GM12878 (cell line): ENCODE measurements around the gene RWDD1. TPM values are rescaled to one million over a fixed set of nuclear protein-coding genes. Genes with fewer than 3 reads are reported as not detected.

Source experiments
- ATAC-seq: fragments of 200-7000 bp; cut with Tn5 transposase; 3 replicates; pipeline ENCODE4 v1.9.1; 2020; ENCODE audit warnings: mild to moderate bottlenecking, moderate library complexity
- BruUV-seq: library from RNA; stranded (reverse); fragments of 400-500 nt; replicated peaks from 2 replicates; lab custom pipeline; 2021; lab: Mats Ljungman, UMichigan
- CTCF ChIA-PET: fragments of 300-600 bp; sonication (Branson Sonifier 250); formaldehyde crosslinking; extraction: SDS; loops from one replicate; lab custom pipeline; 2021; ENCODE audit warnings: inconsistent platforms; lab: Yijun Ruan, JAX
- POLR2A ChIA-PET: fragments of 350-600 bp; formaldehyde crosslinking; extraction: SDS; loops from one replicate; lab custom pipeline; 2021; ENCODE audit warnings: inconsistent platforms; lab: Charles Lee
- RAD21 ChIA-PET: fragments of 300-600 bp; sonication (Branson Sonifier 250); formaldehyde crosslinking; loops from one replicate; lab custom pipeline; 2023; ENCODE audit warnings: antibody characterized with exemption; ENCODE audit not compliant: unreplicated experiment; lab: Charles Lee
- SMC1A ChIA-PET: fragments of 300-600 bp; sonication (Branson Sonifier 250); formaldehyde crosslinking; loops from one replicate; lab custom pipeline; 2023; ENCODE audit not compliant: unreplicated experiment, uncharacterized antibody; lab: Charles Lee
- DNase-seq: peaks from one replicate; pipeline ENCODE4 v3.0.0-alpha.2; 2011; ENCODE audit warnings: low read depth, low spot score
- FAIRE-seq: peaks from 3 replicates; lab custom pipeline; 2011; peaks lifted over from hg19 to GRCh38; lab: Jason Lieb, UNC
- H2AFZ ChIP-seq: 2 replicates; pipeline ENCODE4 v1.6.0; 2011; ENCODE audit warnings: low read depth, low read length, control low read depth; ENCODE audit not compliant: control insufficient read depth
- H3K27ac ChIP-seq: 2 replicates; pipeline ENCODE4 v1.5.1; 2011; ENCODE audit warnings: control low read depth; ENCODE audit not compliant: control insufficient read depth, insufficient read depth
- H3K27me3 ChIP-seq, 2 experiments: replicated peaks in 1 of 2; 2 replicates each; pipeline versions ENCODE4 v1.6.0 to v1.6.1; 2011; ENCODE audit warnings: low read length in 1 of 2; ENCODE audit not compliant: control insufficient read depth in 2 of 2, insufficient read depth in 2 of 2
- H3K36me3 ChIP-seq, 2 experiments: 2 replicates each; pipeline ENCODE4 v1.5.1; 2011; ENCODE audit warnings: low read length in 1 of 2; ENCODE audit not compliant: control insufficient read depth in 2 of 2, insufficient read depth in 2 of 2
- H3K4me1 ChIP-seq: 2 replicates; pipeline ENCODE4 v1.6.1; 2011; ENCODE audit warnings: mild to moderate bottlenecking, low read length, moderate library complexity, mixed read lengths; ENCODE audit not compliant: control insufficient read depth, insufficient read depth
- H3K4me2 ChIP-seq: 2 replicates; pipeline ENCODE4 v1.6.0; 2011; ENCODE audit warnings: control low read depth; ENCODE audit not compliant: control insufficient read depth, insufficient read depth
- H3K4me3 ChIP-seq: fragments of 200-600 bp; sonication (generic); 2 replicates; pipeline ENCODE4 v1.5.1; 2016
- H3K79me2 ChIP-seq: 2 replicates; pipeline ENCODE4 v1.6.0; 2011; ENCODE audit warnings: low read length; ENCODE audit not compliant: control insufficient read depth, insufficient read depth
- H3K9ac ChIP-seq: 2 replicates; pipeline ENCODE4 v1.8.0; 2011; ENCODE audit warnings: low read length, control low read depth, mixed read lengths; ENCODE audit not compliant: control insufficient read depth, insufficient read depth
- H3K9me3 ChIP-seq: replicated peaks from 3 replicates; pipeline ENCODE4 v1.5.1; 2011; ENCODE audit warnings: mild to moderate bottlenecking, low read length; ENCODE audit not compliant: control insufficient read depth, insufficient read depth
- H4K20me1 ChIP-seq: 2 replicates; pipeline ENCODE4 v1.6.0; 2011; ENCODE audit not compliant: control insufficient read depth, insufficient read depth
- CREB1 ChIP-seq: IDR thresholded peaks from 2 replicates; pipeline ENCODE4 v1.6.1; 2012; ENCODE audit warnings: low read depth, mild to moderate bottlenecking, inconsistent platforms
- TBL1XR1 ChIP-seq: IDR thresholded peaks from 2 replicates; pipeline ENCODE4 v1.6.1; 2012; ENCODE audit warnings: low read depth, low read length, improper control_type of control experiment
- in situ Hi-C: fragments of 300-500 bp; cut with MboI; formaldehyde crosslinking; loops from 9 replicates; pipeline ENCODE4 v1.14.3; 2018; ENCODE audit warnings: mixed read lengths
- intact Hi-C: fragments of 100-400 bp; cut with micrococcal nuclease; formaldehyde crosslinking; loops from one replicate; pipeline ENCODE4 v1.14.2; 2022; ENCODE audit not compliant: unreplicated experiment
- polyA plus RNA-seq, 11 experiments: library from polyadenylated mRNA; depleted of rRNA in 4 of 11; unstranded in 6 of 11; stranded (reverse) in 5 of 11; fragments of >200 nt; fragmentation: Nextera tagmentation in 4 of 11; fragmentation: Illumina TruSeq in 1 of 11; extraction: Ambion mirVana in 4 of 11; extraction: Trizol in 1 of 11; gene quantifications; 1 replicate in 1 of 11; 2 replicates in 10 of 11; pipeline versions ENCODE4 v1.2.1 to v1.2.3, GENCODE V29; 2011 to 2016; ENCODE audit warnings: inconsistent platforms in 2 of 11, missing spikeins in 2 of 11, low read depth in 1 of 11
- total RNA-seq, 4 experiments: library from RNA; depleted of rRNA in 3 of 4; stranded (reverse); fragments of >200 nt in 3 of 4; fragmentation: Illumina TruSeq in 1 of 4; extraction: Trizol in 1 of 4; gene quantifications; 2 replicates each; pipeline versions ENCODE4 v1.2.1 to v1.2.3, GENCODE V29; 2013 to 2021
- TF ChIP-seq, protein P1 (sequence below): fragments of 450-650 bp; IDR thresholded peaks from 2 replicates; pipeline ENCODE4 v1.6.1; 2016; ENCODE audit warnings: mild to moderate bottlenecking, moderate library complexity, borderline replicate concordance

Gene RWDD1
- total and polyA plus RNA-seq, 10 of the 15 experiments (the other 5 are each of a cell fraction or from before 2014, with no cell fraction given): 40.1 to 107 (median 65.8) TPM

DNA sequence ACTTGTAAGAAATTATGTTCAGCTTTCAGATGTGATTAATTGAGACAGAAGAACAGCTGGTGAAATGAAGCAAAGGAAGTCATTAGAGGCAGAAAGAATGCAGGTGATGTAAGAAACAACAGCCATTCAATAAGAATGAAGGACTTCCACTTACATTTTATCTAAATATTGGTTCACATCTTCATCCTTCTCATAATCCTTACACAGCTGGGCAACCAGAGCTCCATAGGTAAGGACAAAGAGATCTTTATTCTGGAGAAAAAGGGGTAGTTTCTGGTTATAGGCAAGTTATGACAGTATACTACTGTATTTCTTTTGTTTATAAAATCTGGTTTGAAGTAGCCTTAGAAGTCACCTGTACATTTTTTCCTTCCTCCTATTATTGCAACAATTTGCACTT, 28.2 kb upstream of the RWDD1 start:
- no peak overlapping the region for H3K9ac ChIP-seq
- ChIA-PET RAD21 (interaction anchor here (1.1 kb wide), 1 partner anchor 12 kb away, joined by 3 read pairs; no protein-coding TSS in a partner anchor), SMC1A (interaction anchor here (1.3 kb wide), 2 partner anchors 20 to 256 kb away, joined by 3 read pairs; no protein-coding TSS in a partner anchor), POLR2A (no interaction called here), CTCF (interaction anchor here (3.0 to 7.1 kb wide), 2 partner anchors 16 to 325 kb away, joined by 14 to 48 read pairs; no protein-coding TSS in a partner anchor)
- H4K20me1 ChIP-seq: no peaks in the 10 kb centered on the region
- no peak overlapping the region for H3K27ac ChIP-seq
- intact Hi-C loops: no loop called here
- TF ChIP-seq TBL1XR1 (no peak), CREB1 (no peak)
- TF ChIP-seq, protein P1, sequence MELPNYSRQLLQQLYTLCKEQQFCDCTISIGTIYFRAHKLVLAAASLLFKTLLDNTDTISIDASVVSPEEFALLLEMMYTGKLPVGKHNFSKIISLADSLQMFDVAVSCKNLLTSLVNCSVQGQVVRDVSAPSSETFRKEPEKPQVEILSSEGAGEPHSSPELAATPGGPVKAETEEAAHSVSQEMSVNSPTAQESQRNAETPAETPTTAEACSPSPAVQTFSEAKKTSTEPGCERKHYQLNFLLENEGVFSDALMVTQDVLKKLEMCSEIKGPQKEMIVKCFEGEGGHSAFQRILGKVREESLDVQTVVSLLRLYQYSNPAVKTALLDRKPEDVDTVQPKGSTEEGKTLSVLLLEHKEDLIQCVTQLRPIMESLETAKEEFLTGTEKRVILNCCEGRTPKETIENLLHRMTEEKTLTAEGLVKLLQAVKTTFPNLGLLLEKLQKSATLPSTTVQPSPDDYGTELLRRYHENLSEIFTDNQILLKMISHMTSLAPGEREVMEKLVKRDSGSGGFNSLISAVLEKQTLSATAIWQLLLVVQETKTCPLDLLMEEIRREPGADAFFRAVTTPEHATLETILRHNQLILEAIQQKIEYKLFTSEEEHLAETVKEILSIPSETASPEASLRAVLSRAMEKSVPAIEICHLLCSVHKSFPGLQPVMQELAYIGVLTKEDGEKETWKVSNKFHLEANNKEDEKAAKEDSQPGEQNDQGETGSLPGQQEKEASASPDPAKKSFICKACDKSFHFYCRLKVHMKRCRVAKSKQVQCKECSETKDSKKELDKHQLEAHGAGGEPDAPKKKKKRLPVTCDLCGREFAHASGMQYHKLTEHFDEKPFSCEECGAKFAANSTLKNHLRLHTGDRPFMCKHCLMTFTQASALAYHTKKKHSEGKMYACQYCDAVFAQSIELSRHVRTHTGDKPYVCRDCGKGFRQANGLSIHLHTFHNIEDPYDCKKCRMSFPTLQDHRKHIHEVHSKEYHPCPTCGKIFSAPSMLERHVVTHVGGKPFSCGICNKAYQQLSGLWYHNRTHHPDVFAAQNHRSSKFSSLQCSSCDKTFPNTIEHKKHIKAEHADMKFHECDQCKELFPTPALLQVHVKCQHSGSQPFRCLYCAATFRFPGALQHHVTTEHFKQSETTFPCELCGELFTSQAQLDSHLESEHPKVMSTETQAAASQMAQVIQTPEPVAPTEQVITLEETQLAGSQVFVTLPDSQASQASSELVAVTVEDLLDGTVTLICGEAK: no peak
- no peak for FAIRE-seq
- peaks cover 0 to 8% of the 10 kb centered on the region in 2 experiments; a peak in 1 of 4 replicates for H3K27me3 ChIP-seq
- no peaks in the 10 kb centered on the region for H3K4me1 ChIP-seq
- no peak overlapping the region for H3K4me3 ChIP-seq
- no peak for ATAC-seq
- H3K4me2 ChIP-seq: no peak overlapping the region
- H3K36me3 ChIP-seq: no peaks in the 10 kb centered on the region
- no TSS peak for BruUV-seq
- DNase-seq: no peak
- in situ Hi-C loops: no loop called here
- H3K79me2 ChIP-seq: no peaks in the 10 kb centered on the region
- no peak overlapping the region for H2AFZ ChIP-seq
- no peaks in the 10 kb centered on the region for H3K9me3 ChIP-seq
